Measurements from ENCODE around the gene SCN5A.

The SCN5A gene

GRCh38 chr3:38542401-38543298, 106.8 kb downstream of the SCN5A start:
- no peak for DNase-seq (ENCODE audit: low spot score)
- Mint-ChIP-seq H3K27me3 (ENCODE audit: low read depth) (peaks cover 6% of the 10 kb centered on the region), H3K4me1 (ENCODE audit: low read depth) (no peaks in the 10 kb centered on the region), H3K4me3 (no peak overlapping the region), H3K9me3 (no peaks in the 10 kb centered on the region), H3K27ac (no peak overlapping the region), H3K36me3 (ENCODE audit: low read depth) (no peaks in the 10 kb centered on the region)

- no peak overlapping the region for H3K4me3 Mint-ChIP-seq
- H3K27me3 Mint-ChIP-seq (ENCODE audit: low read depth) = peaks cover 4% of the 10 kb centered on the region
- no peaks in the 10 kb centered on the region for H3K36me3 Mint-ChIP-seq (ENCODE audit: low read depth)
- no peak overlapping the region for H3K27ac Mint-ChIP-seq
- H3K9me3 Mint-ChIP-seq = no peaks in the 10 kb centered on the region
- H3K4me1 Mint-ChIP-seq (ENCODE audit: low read depth) = no peaks in the 10 kb centered on the region
- DNase-seq (ENCODE audit: low spot score) = no peak
Observed at GRCh38 chr3:38541806-38542205, 107.7 kb downstream of the SCN5A start.

- Mint-ChIP-seq H3K36me3 (ENCODE audit: low read depth) (no peaks in the 10 kb centered on the region), H3K27me3 (ENCODE audit: low read depth) (no peaks in the 10 kb centered on the region), H3K9me3 (no peaks in the 10 kb centered on the region), H3K4me1 (ENCODE audit: low read depth) (no peaks in the 10 kb centered on the region), H3K4me3 (no peak overlapping the region), H3K27ac (no peak overlapping the region)
- DNase-seq (ENCODE audit: low spot score) = no peak
Observed at GRCh38 chr3:38538773-38539353, 110.6 kb downstream of the SCN5A start.

DNA sequence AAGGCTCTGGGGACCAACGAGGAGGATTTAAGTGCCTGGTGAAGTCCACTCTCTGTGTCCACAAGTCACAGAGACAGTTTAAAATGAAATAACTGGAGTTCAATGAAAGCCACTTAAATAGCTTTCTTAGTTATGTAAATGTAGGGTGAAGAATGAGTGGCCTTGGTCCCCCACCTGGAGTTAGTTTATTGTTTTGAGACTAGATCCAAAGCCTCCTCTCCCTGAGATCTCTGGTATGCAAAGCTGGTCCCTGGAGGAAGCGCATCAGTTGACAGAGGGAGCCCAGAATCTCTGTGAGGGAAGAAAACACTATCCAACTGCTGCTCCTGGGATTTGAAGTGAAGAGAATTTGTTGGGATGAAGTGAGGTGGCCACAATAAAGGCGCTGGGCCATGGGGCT, 112.8 kb downstream of the SCN5A start:
- Mint-ChIP-seq H3K4me3 (no peak overlapping the region), H3K27me3 (ENCODE audit: low read depth) (no peaks in the 10 kb centered on the region), H3K36me3 (ENCODE audit: low read depth) (no peaks in the 10 kb centered on the region), H3K9me3 (no peaks in the 10 kb centered on the region), H3K27ac (no peak overlapping the region), H3K4me1 (ENCODE audit: low read depth) (no peaks in the 10 kb centered on the region)
- no peak for DNase-seq (ENCODE audit: low spot score)

- no peaks in the 10 kb centered on the region for H3K27me3 Mint-ChIP-seq (ENCODE audit: low read depth)
- H3K4me3 Mint-ChIP-seq = no peak overlapping the region
- DNase-seq (ENCODE audit: low spot score) = no peak
- H3K27ac Mint-ChIP-seq = no peak overlapping the region
- no peaks in the 10 kb centered on the region for H3K9me3 Mint-ChIP-seq
- no peaks in the 10 kb centered on the region for H3K4me1 Mint-ChIP-seq (ENCODE audit: low read depth)
- H3K36me3 Mint-ChIP-seq (ENCODE audit: low read depth) = peaks cover 2% of the 10 kb centered on the region
Observed at GRCh38 chr3:38534604-38535003, 114.9 kb downstream of the SCN5A start.

- Mint-ChIP-seq H3K4me3 (no peak overlapping the region), H3K4me1 (ENCODE audit: low read depth) (no peaks in the 10 kb centered on the region), H3K36me3 (ENCODE audit: low read depth) (peaks cover 2% of the 10 kb centered on the region), H3K9me3 (no peaks in the 10 kb centered on the region), H3K27me3 (ENCODE audit: low read depth) (no peaks in the 10 kb centered on the region), H3K27ac (no peak overlapping the region)
- DNase-seq (ENCODE audit: low spot score) = no peak
Observed at GRCh38 chr3:38534180-38534579, 115.3 kb downstream of the SCN5A start.

GRCh38 chr3:38533285-38533976, 116.1 kb downstream of the SCN5A start:
- Mint-ChIP-seq H3K27me3 (ENCODE audit: low read depth) (no peaks in the 10 kb centered on the region), H3K4me3 (no peak overlapping the region), H3K27ac (no peak overlapping the region), H3K9me3 (no peaks in the 10 kb centered on the region), H3K4me1 (ENCODE audit: low read depth) (no peaks in the 10 kb centered on the region), H3K36me3 (ENCODE audit: low read depth) (peaks cover 2% of the 10 kb centered on the region)
- DNase-seq (ENCODE audit: low spot score) = no peak

DNA sequence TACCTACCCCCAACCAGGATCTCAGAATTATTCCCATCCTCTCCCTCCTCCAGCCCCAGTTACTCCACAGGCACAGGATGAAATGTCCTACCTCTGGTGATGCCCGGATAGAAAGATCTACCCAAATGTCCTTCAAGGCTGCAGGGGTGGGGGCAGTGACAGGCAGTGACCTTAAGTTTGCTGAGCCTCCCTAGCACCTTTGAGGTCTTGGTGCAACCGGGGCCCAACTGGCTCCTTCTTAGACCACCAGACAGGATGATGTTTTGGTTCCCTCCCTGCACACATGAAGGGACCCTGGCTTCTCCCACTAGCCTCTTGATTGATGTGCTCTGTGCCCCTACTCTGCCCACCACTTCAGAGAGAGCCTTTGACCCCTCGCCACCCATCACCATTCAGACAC, 117.0 kb downstream of the SCN5A start:
- Mint-ChIP-seq H3K36me3 (ENCODE audit: low read depth) (peaks cover 2% of the 10 kb centered on the region), H3K27me3 (ENCODE audit: low read depth) (no peaks in the 10 kb centered on the region), H3K4me1 (ENCODE audit: low read depth) (no peaks in the 10 kb centered on the region), H3K9me3 (no peaks in the 10 kb centered on the region), H3K4me3 (no peak overlapping the region), H3K27ac (no peak overlapping the region)
- DNase-seq (ENCODE audit: low spot score) = no peak

GRCh38 chr3:38528457-38528856, 121.0 kb downstream of the SCN5A start:
- H3K4me1 Mint-ChIP-seq (ENCODE audit: low read depth) = no peaks in the 10 kb centered on the region
- H3K4me3 Mint-ChIP-seq = no peak overlapping the region
- no peak for DNase-seq (ENCODE audit: low spot score)
- no peaks in the 10 kb centered on the region for H3K27me3 Mint-ChIP-seq (ENCODE audit: low read depth)
- H3K36me3 Mint-ChIP-seq (ENCODE audit: low read depth) = peaks cover 19% of the 10 kb centered on the region
- H3K9me3 Mint-ChIP-seq = no peaks in the 10 kb centered on the region
- H3K27ac Mint-ChIP-seq = no peak overlapping the region

DNA sequence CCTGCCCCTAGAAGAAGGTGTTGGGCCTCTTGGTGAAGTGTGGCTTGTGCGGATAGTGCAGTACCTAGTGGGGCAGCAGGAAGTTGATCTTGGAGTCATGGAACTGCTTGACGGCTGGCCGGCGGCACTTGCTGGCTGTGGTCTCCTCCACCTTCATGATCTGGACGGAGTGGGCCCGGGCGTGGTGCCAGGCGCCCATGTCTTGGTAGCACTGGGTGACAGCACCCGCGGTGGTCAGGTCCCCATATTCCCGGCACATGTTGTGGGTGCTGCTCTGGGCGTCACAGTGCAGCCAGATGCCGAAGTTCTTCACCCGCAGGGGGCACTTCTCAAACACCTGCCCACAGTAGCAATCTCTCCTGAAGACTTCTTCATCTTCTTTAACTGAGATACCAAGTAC, 122.7 kb downstream of the SCN5A start:
- H3K4me3 Mint-ChIP-seq = no peak overlapping the region
- no peaks in the 10 kb centered on the region for H3K4me1 Mint-ChIP-seq (ENCODE audit: low read depth)
- no peaks in the 10 kb centered on the region for H3K27me3 Mint-ChIP-seq (ENCODE audit: low read depth)
- DNase-seq (ENCODE audit: low spot score) = no peak
- no peak overlapping the region for H3K27ac Mint-ChIP-seq
- no peaks in the 10 kb centered on the region for H3K9me3 Mint-ChIP-seq
- peaks cover 23% of the 10 kb centered on the region for H3K36me3 Mint-ChIP-seq (ENCODE audit: low read depth)

GRCh38 chr3:38524141-38524739, 125.2 kb downstream of the SCN5A start:
- Mint-ChIP-seq H3K27ac (no peak overlapping the region), H3K36me3 (ENCODE audit: low read depth) (peaks cover 26% of the 10 kb centered on the region), H3K4me3 (no peak overlapping the region), H3K9me3 (no peaks in the 10 kb centered on the region), H3K27me3 (ENCODE audit: low read depth) (no peaks in the 10 kb centered on the region), H3K4me1 (ENCODE audit: low read depth) (peaks cover 18% of the 10 kb centered on the region)
- no peak for DNase-seq (ENCODE audit: low spot score)

DNA sequence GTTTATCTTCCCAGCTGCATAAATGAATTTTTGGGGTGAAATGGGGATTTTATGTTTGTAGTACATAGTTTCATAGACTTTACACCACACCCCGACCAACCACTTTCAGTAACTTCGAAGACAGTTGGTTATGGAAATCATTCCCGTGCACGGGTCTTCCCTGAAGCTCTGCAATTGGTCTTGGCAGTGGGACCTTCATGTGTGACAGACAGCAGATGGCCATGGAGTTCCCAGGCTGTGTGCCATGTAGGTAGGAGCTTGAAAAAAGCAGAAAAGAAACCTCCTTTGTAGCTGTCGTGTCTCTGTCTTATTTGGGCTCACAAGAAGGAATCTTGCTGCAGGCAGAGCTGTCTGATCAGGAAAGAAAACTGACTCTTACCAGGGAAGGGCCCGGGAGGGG, 127.5 kb downstream of the SCN5A start:
- peaks cover 29% of the 10 kb centered on the region for H3K4me1 Mint-ChIP-seq (ENCODE audit: low read depth)

DNA sequence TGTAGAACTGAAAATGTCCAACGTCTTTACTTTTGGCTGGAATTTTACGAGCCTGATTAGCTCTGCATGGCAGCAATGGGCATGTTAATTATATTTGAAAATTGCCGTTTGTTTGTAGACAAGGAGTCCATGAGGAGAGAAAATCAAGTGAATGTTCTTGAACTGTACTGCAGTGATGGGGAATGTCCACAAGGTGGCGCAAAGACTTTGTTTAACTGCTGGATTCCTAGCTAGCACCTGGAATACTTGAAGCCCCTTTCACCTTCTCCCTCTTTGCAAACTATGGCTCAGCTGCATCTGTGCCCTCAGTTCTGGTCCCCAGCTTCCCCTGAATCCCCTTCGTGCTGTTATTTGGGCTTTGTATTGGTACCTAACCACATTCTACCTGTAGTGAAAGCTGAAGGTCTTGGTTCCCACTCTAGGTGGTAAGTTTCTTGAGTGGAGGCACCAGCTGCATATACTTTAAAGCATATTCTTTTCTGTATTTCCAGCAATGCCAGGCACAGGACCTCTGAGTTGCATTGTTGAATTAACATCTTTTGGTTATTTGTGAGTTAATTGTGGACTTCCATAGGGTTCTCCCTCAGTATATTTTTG, 128.0 kb downstream of the SCN5A start:
- H3K27ac Mint-ChIP-seq = no peak overlapping the region
- H3K4me3 Mint-ChIP-seq = no peak overlapping the region
- no peaks in the 10 kb centered on the region for H3K27me3 Mint-ChIP-seq (ENCODE audit: low read depth)
- H3K9me3 Mint-ChIP-seq = no peaks in the 10 kb centered on the region
- peaks cover 29% of the 10 kb centered on the region for H3K4me1 Mint-ChIP-seq (ENCODE audit: low read depth)
- peak; percentile 34 for DNase-seq (ENCODE audit: low spot score)
- H3K36me3 Mint-ChIP-seq (ENCODE audit: low read depth) = peaks cover 30% of the 10 kb centered on the region

More for the DNA sequence above, 127.5 kb downstream of the SCN5A start:
- Mint-ChIP-seq H3K9me3 (no peaks in the 10 kb centered on the region), H3K4me3 (no peak overlapping the region), H3K27me3 (ENCODE audit: low read depth) (no peaks in the 10 kb centered on the region), H3K36me3 (ENCODE audit: low read depth) (peaks cover 29% of the 10 kb centered on the region), H3K27ac (no peak overlapping the region)
- no peak for DNase-seq (ENCODE audit: low spot score)

All from T-helper 2 cell treated with Interferon-gamma antibody and Interleukin-4, amounts not matched to agents 5 μg/mL and 100 μg/mL, for 36 hours (primary cell).